ENCODE data around the gene AQP9.

The AQP9 gene

GRCh38 chr15:58154769-58155168, 16.6 kb downstream of the AQP9 start:
- no peak for DNase-seq (ENCODE audit: low spot score)
- in situ Hi-C loops (cut with MboI; ENCODE audit: low pct_unique_long_range_greater_than_20kb, low sequenced_read_pairs, unreplicated experiment) = no loop called here
- no peak for TF ChIP-seq CTCF (IDR thresholded peaks at IDR 0.05; ENCODE audit: extremely low read depth, insufficient read depth, missing control alignments)

- in situ Hi-C loops (cut with MboI; ENCODE audit: low pct_unique_long_range_greater_than_20kb, low sequenced_read_pairs, unreplicated experiment) = no loop called here
- TF ChIP-seq CTCF (IDR thresholded peaks at IDR 0.05; ENCODE audit: extremely low read depth, insufficient read depth, missing control alignments) = no peak
- DNase-seq (ENCODE audit: low spot score) = no peak
These were observed 21.7 kb downstream of the AQP9 start for GRCh38 chr15:58159827-58160386.

- DNase-seq (ENCODE audit: low spot score) = no peak
- no peak for TF ChIP-seq CTCF (IDR thresholded peaks at IDR 0.05; ENCODE audit: extremely low read depth, insufficient read depth, missing control alignments)
- in situ Hi-C loops (cut with MboI; ENCODE audit: low pct_unique_long_range_greater_than_20kb, low sequenced_read_pairs, unreplicated experiment) = no loop called here
These were observed 23.3 kb downstream of the AQP9 start for GRCh38 chr15:58161436-58161930.

GRCh38 chr15:58163985-58164384, 25.8 kb downstream of the AQP9 start:
- TF ChIP-seq CTCF (IDR thresholded peaks at IDR 0.05; ENCODE audit: extremely low read depth, insufficient read depth, missing control alignments) = no peak
- DNase-seq (ENCODE audit: low spot score) = no peak
- in situ Hi-C loops (cut with MboI; ENCODE audit: low pct_unique_long_range_greater_than_20kb, low sequenced_read_pairs, unreplicated experiment) = no loop called here

GRCh38 chr15:58164926-58165325, 26.7 kb downstream of the AQP9 start:
- TF ChIP-seq CTCF (IDR thresholded peaks at IDR 0.05; ENCODE audit: extremely low read depth, insufficient read depth, missing control alignments) = no peak
- no peak for DNase-seq (ENCODE audit: low spot score)
- in situ Hi-C loops (cut with MboI; ENCODE audit: low pct_unique_long_range_greater_than_20kb, low sequenced_read_pairs, unreplicated experiment) = no loop called here

GRCh38 chr15:58165661-58166060, 27.5 kb downstream of the AQP9 start:
- in situ Hi-C loops (cut with MboI; ENCODE audit: low pct_unique_long_range_greater_than_20kb, low sequenced_read_pairs, unreplicated experiment) = no loop called here
- DNase-seq (ENCODE audit: low spot score) = no peak
- no peak for TF ChIP-seq CTCF (IDR thresholded peaks at IDR 0.05; ENCODE audit: extremely low read depth, insufficient read depth, missing control alignments)
